Prostate gland (tissue), 2 donors: Measurements from ENCODE around the gene SS18L1. TPM values are rescaled to one million over a fixed set of nuclear protein-coding genes. Genes with fewer than 3 reads are reported as not detected.

Experiments used
- DNase-seq: peaks from one replicate; pipeline ENCODE4 v3.0.0-alpha.2; 2019; ENCODE audit warnings: low spot score
- H3K27ac ChIP-seq, 2 donors: fragments of 200-600 bp; sonication (generic); 2 replicates each; pipeline ENCODE4 v1.5.1; 2017 to 2019
- H3K27me3 ChIP-seq: fragments of 200-600 bp; sonication (generic); replicated peaks from 2 replicates; pipeline ENCODE4 v1.5.1; 2019; ENCODE audit not compliant: insufficient read depth
- H3K36me3 ChIP-seq, 2 donors: fragments of 200-600 bp; sonication (generic); 1 replicate in 1 of 2; 2 replicates in 1 of 2; pipeline versions ENCODE4 v1.5.1 to v1.8.1; 2017 to 2019
- H3K4me1 ChIP-seq: fragments of 200-600 bp; sonication (generic); replicated peaks from 2 replicates; pipeline ENCODE4 v1.5.1; 2019
- H3K4me3 ChIP-seq, 2 donors: fragments of 200-600 bp; sonication (generic); 2 replicates each; pipeline ENCODE4 v1.5.1; 2017 to 2019
- H3K9me3 ChIP-seq: fragments of 200-600 bp; sonication (generic); 2 replicates; pipeline ENCODE4 v1.5.1; 2017
- POLR2A ChIP-seq: fragments of 450-650 bp; IDR thresholded peaks from one replicate; pipeline ENCODE4 v1.6.1; 2016; ENCODE audit warnings: antibody characterized with exemption, mild to moderate bottlenecking
- POLR2AphosphoS5 ChIP-seq: sonication (generic); formaldehyde crosslinking; IDR thresholded peaks from one replicate; pipeline ENCODE4 v1.6.1; 2017; ENCODE audit warnings: antibody characterized with exemption
- WGBS: methylation state at CpG from one replicate; pipeline ENCODE4 v1.1.5; 2018; 5-methylcytosine and 5-hydroxymethylcytosine counted together
- intact Hi-C: fragments of 100-400 bp; cut with DNase I; formaldehyde crosslinking; loops from one replicate; pipeline ENCODE4 v1.14.2; 2022
- total RNA-seq, 2 donors: library from RNA; depleted of rRNA; stranded (reverse); fragments of >200 nt; gene quantifications; one replicate each; pipeline ENCODE4 v1.1.0, GENCODE V29; 2016
- TF ChIP-seq, protein P1 (sequence below), 4 experiments: fragments of 200-600 bp in 2 of 4; fragments of 450-650 bp in 2 of 4; sonication (generic) in 2 of 4; IDR thresholded peaks; 1 replicate in 3 of 4; 2 replicates in 1 of 4; pipeline ENCODE4 v1.5.1; 2016 to 2019; ENCODE audit warnings: antibody characterized with exemption in 4 of 4, mild to moderate bottlenecking in 2 of 4, moderate library complexity in 2 of 4

Gene SS18L1
- total RNA-seq, 2 donors from 2014 or later, result 17.9 to 32.7 TPM

DNA sequence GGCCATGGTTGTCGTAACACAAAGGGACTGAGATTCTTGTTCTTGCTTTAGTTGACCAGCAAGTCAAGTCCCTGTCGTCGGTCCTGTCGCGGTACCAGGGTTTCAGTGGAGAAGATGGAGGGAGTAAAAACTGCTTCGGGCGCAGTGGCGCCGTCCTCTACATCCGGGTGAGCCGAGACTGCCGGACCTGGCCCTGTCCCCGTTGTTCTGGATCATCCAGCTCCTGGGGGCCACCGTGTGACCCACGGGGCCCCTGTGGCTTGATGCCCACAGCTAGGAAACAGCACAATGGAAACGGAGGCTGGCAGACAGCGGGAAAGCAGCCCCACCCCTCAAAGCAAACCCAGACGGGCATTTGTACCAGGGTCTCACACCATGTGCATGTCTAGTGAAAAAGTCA, 54.2 kb downstream of the SS18L1 start:
- TF ChIP-seq POLR2A (no peak), POLR2AphosphoS5 (no peak)
- TF ChIP-seq, protein P1, sequence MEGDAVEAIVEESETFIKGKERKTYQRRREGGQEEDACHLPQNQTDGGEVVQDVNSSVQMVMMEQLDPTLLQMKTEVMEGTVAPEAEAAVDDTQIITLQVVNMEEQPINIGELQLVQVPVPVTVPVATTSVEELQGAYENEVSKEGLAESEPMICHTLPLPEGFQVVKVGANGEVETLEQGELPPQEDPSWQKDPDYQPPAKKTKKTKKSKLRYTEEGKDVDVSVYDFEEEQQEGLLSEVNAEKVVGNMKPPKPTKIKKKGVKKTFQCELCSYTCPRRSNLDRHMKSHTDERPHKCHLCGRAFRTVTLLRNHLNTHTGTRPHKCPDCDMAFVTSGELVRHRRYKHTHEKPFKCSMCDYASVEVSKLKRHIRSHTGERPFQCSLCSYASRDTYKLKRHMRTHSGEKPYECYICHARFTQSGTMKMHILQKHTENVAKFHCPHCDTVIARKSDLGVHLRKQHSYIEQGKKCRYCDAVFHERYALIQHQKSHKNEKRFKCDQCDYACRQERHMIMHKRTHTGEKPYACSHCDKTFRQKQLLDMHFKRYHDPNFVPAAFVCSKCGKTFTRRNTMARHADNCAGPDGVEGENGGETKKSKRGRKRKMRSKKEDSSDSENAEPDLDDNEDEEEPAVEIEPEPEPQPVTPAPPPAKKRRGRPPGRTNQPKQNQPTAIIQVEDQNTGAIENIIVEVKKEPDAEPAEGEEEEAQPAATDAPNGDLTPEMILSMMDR (IDR thresholded peaks at IDR 0.05), result no peak
- Histone ChIP-seq H3K9me3 (no peaks in the 10 kb centered on the region), H3K36me3 (peaks cover 0 to 22% of the 10 kb centered on the region in 2 donors), H3K4me3 (no peak overlapping the region), H3K27ac (no peak overlapping the region), H3K4me1 (no peaks in the 10 kb centered on the region), H3K27me3 (no peaks in the 10 kb centered on the region)
- WGBS, result 91% methylated on average over 17 of the region's 18 CpGs
- intact Hi-C loops, result no loop called here
- no peak for DNase-seq

DNA sequence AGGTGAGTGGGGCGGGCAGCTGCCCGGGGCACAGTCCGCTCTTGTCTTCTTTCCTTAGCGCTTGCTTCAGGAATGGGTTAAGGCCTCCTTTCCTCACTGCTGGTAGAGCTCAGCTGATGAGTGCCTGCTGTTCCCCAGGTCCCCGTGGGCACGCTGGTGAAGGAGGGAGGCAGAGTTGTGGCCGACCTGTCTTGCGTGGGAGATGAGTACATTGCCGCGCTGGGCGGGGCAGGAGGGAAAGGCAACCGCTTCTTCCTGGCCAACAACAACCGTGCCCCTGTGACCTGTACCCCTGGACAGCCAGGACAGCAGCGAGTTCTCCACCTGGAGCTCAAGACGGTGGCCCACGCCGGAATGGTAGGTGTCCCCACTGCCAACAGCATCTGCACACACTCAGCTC, 54.9 kb downstream of the SS18L1 start:
- Histone ChIP-seq H3K36me3 (peaks cover 0 to 22% of the 10 kb centered on the region in 2 donors), H3K27ac (no peak overlapping the region), H3K4me3 (no peak overlapping the region), H3K4me1 (no peaks in the 10 kb centered on the region), H3K27me3 (no peaks in the 10 kb centered on the region), H3K9me3 (no peaks in the 10 kb centered on the region)
- intact Hi-C loops, result no loop called here
- WGBS, result 94% methylated on average over 16 of the region's 17 CpGs
- TF ChIP-seq POLR2AphosphoS5, result no peak
- TF ChIP-seq, protein P1 (IDR thresholded peaks at IDR 0.05), result no peak
- TF ChIP-seq POLR2A, result no peak
- no peak for DNase-seq

DNA sequence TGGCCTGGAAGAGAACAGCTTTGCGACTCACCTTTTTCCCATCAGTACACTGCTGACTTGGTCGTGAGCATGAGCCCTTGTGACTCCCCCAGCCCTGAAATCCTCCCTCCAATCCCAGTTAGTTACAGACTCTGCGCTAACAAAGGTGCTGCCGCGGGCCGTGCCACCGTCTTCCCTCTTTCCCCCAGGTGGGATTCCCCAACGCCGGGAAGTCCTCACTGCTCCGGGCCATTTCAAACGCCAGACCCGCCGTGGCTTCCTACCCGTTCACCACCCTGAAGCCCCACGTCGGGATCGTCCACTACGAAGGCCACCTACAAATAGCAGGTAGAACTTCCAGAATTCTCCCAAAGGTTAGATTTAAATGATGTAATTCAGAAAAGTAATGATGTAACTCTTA, 55.4 kb downstream of the SS18L1 start:
- no peak overlapping the region for H3K4me3 ChIP-seq
- TF ChIP-seq, protein P1 (IDR thresholded peaks at IDR 0.05), result no peak
- no peak for TF ChIP-seq POLR2AphosphoS5
- TF ChIP-seq POLR2A, result no peak
- H3K9me3 ChIP-seq, result no peaks in the 10 kb centered on the region
- peaks cover 0 to 22% of the 10 kb centered on the region in 2 donors for H3K36me3 ChIP-seq
- no peaks in the 10 kb centered on the region for H3K27me3 ChIP-seq
- no peak for DNase-seq
- no peaks in the 10 kb centered on the region for H3K4me1 ChIP-seq
- no peak overlapping the region for H3K27ac ChIP-seq
- intact Hi-C loops, result no loop called here
- WGBS, result 97% methylated on average over 18 of the region's 18 CpGs

DNA sequence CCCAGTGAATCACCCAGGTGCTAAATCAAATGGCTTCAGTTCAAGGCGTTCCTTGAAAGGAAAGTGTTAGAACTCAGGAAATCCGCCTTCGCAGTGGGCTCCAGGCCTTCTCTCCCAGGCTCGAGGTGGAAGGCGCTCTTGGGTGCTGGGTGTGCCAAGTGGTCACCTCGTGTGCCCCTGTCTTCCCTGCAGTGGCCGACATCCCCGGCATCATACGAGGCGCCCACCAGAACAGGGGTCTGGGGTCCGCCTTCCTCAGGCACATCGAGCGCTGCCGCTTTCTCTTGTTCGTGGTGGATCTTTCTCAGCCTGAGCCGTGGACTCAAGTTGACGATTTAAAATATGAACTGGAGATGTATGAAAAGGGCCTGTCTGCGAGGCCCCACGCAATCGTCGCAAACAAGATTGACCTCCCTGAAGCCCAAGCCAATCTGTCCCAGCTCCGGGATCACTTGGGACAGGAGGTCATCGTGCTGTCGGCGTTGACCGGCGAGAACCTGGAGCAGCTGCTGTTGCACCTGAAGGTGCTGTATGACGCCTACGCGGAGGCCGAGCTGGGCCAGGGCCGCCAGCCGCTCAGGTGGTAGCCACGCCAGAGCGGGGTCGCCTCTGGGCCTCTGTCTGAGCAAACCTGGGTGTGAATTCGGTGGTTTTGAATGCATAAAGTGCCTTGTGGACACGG, 57.1 kb downstream of the SS18L1 start:
- Histone ChIP-seq H3K27ac (no peak overlapping the region), H3K4me3 (no peak overlapping the region), H3K27me3 (no peaks in the 10 kb centered on the region), H3K36me3 (peaks cover 0 to 22% of the 10 kb centered on the region in 2 donors), H3K9me3 (no peaks in the 10 kb centered on the region), H3K4me1 (no peaks in the 10 kb centered on the region)
- no peak for DNase-seq
- WGBS, result 95% methylated on average over 38 of the region's 38 CpGs
- intact Hi-C loops, result no loop called here
- TF ChIP-seq, protein P1 (IDR thresholded peaks at IDR 0.05), result no peak
- TF ChIP-seq POLR2A, result no peak
- no peak for TF ChIP-seq POLR2AphosphoS5
